Gastroesophageal sphincter (tissue), 4 donors: Measurements from ENCODE around the gene PACRG. TPM values are rescaled to one million over a fixed set of nuclear protein-coding genes. Genes with fewer than 3 reads are reported as not detected.

Experiments used
- ATAC-seq: fragments of 150-250 bp; one replicate; pipeline ENCODE4 v1.9.1; 2016; ENCODE audit warnings: mild to moderate bottlenecking, moderate library complexity
- H3K27ac ChIP-seq, 4 donors: fragments of 200-600 bp; sonication (generic) in 3 of 4; 1 replicate in 3 of 4; 2 replicates in 1 of 4; pipeline ENCODE4 v1.5.1; 2016 to 2019
- H3K27me3 ChIP-seq: fragments of 200-600 bp; sonication (generic); one replicate; pipeline ENCODE4 v1.5.1; 2019
- H3K36me3 ChIP-seq, 2 donors: fragments of 200-600 bp; sonication (generic); one replicate each; pipeline ENCODE4 v1.5.1; 2019; ENCODE audit warnings: control low read depth in 1 of 2
- H3K4me1 ChIP-seq, 3 donors: fragments of 200-600 bp; sonication (generic); 1 replicate in 2 of 3; 2 replicates in 1 of 3; pipeline ENCODE4 v1.5.1; 2016 to 2019; ENCODE audit warnings: control low read depth in 2 of 3
- H3K4me3 ChIP-seq, 2 donors: fragments of 200-600 bp; sonication (generic); one replicate each; pipeline ENCODE4 v1.5.1; 2019; ENCODE audit warnings: mild to moderate bottlenecking in 1 of 2, moderate library complexity in 1 of 2
- H3K9me3 ChIP-seq, 3 donors: fragments of 200-600 bp; sonication (generic); one replicate each; pipeline ENCODE4 v1.5.1; 2017 to 2019; ENCODE audit warnings: control low read depth in 2 of 3
- EP300 ChIP-seq: sonication (generic); formaldehyde crosslinking; IDR thresholded peaks from one replicate; pipeline ENCODE4 v1.6.1; 2017; ENCODE audit warnings: antibody characterized with exemption, mild to moderate bottlenecking
- POLR2A ChIP-seq, 2 donors: fragments of 450-650 bp; IDR thresholded peaks; one replicate each; pipeline ENCODE4 v1.6.1; 2017; ENCODE audit warnings: antibody characterized with exemption in 2 of 2, mild to moderate bottlenecking in 2 of 2, moderate library complexity in 1 of 2
- POLR2AphosphoS5 ChIP-seq: sonication (generic); formaldehyde crosslinking; IDR thresholded peaks from one replicate; pipeline ENCODE4 v1.6.1; 2017; ENCODE audit warnings: antibody characterized with exemption
- WGBS, 2 donors: methylation state at CpG; one replicate each; pipeline ENCODE4 v1.1.5; 2018; ENCODE audit warnings: low coverage in 1 of 2; 5-methylcytosine and 5-hydroxymethylcytosine counted together
- total RNA-seq, 4 donors: library from RNA; depleted of rRNA; stranded (reverse); fragments of >200 nt; gene quantifications; one replicate each; pipeline ENCODE4 v1.1.0, GENCODE V29; 2016
- TF ChIP-seq, protein P1 (sequence below), 4 experiments: fragments of 200-600 bp in 2 of 4; fragments of 450-650 bp in 2 of 4; sonication (generic) in 1 of 4; IDR thresholded peaks; one replicate each; pipeline ENCODE4 v1.5.1; 2017 to 2019; ENCODE audit warnings: antibody characterized with exemption in 4 of 4, mild to moderate bottlenecking in 2 of 4, moderate library complexity in 2 of 4

Gene PACRG
- total RNA-seq, 4 donors from 2014 or later, result 1.0 to 7.0 TPM; not detected in 2

- no peak overlapping the region for H3K27ac ChIP-seq
- no peaks in the 10 kb centered on the region for H3K36me3 ChIP-seq
- 42 to 72% methylated on average over 3 to 4 of the region's 4 CpGs for WGBS, 2 donors
- H3K4me1 ChIP-seq, result no peaks in the 10 kb centered on the region
- H3K9me3 ChIP-seq, result no peaks in the 10 kb centered on the region
- ATAC-seq, result no peak
- H3K27me3 ChIP-seq, result no peaks in the 10 kb centered on the region
- no peak for TF ChIP-seq POLR2AphosphoS5
- TF ChIP-seq, protein P1, sequence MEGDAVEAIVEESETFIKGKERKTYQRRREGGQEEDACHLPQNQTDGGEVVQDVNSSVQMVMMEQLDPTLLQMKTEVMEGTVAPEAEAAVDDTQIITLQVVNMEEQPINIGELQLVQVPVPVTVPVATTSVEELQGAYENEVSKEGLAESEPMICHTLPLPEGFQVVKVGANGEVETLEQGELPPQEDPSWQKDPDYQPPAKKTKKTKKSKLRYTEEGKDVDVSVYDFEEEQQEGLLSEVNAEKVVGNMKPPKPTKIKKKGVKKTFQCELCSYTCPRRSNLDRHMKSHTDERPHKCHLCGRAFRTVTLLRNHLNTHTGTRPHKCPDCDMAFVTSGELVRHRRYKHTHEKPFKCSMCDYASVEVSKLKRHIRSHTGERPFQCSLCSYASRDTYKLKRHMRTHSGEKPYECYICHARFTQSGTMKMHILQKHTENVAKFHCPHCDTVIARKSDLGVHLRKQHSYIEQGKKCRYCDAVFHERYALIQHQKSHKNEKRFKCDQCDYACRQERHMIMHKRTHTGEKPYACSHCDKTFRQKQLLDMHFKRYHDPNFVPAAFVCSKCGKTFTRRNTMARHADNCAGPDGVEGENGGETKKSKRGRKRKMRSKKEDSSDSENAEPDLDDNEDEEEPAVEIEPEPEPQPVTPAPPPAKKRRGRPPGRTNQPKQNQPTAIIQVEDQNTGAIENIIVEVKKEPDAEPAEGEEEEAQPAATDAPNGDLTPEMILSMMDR (IDR thresholded peaks at IDR 0.05), result no peak
- H3K4me3 ChIP-seq, result no peak overlapping the region
Observed at GRCh38 chr6:163241683-163242082, 513.9 kb downstream of the PACRG start.

- no peak for ATAC-seq
- Histone ChIP-seq H3K27ac (no peak overlapping the region), H3K36me3 (no peaks in the 10 kb centered on the region), H3K4me1 (no peaks in the 10 kb centered on the region), H3K9me3 (no peaks in the 10 kb centered on the region), H3K4me3 (no peak overlapping the region), H3K27me3 (no peaks in the 10 kb centered on the region)
- TF ChIP-seq, protein P1 (IDR thresholded peaks at IDR 0.05), result no peak
- TF ChIP-seq POLR2A (IDR thresholded peaks at IDR 0.05) (no peak), EP300 (no peak), POLR2AphosphoS5 (no peak)
- WGBS, 2 donors, result 76 to 83% methylated on average over 4 to 8 of the region's 8 CpGs
Observed at GRCh38 chr6:163243083-163243482, 515.3 kb downstream of the PACRG start.

GRCh38 chr6:163243692-163244589 lies 516.2 kb downstream of the PACRG start:
- H3K27me3 ChIP-seq, result no peaks in the 10 kb centered on the region
- H3K27ac ChIP-seq, result peak overlapping the region in 1 of 4 donors; percentile 26
- no peaks in the 10 kb centered on the region for H3K9me3 ChIP-seq
- 49 to 66% methylated on average over 4 to 11 of the region's 11 CpGs for WGBS, 2 donors
- no peaks in the 10 kb centered on the region for H3K4me1 ChIP-seq
- ATAC-seq, result no peak
- TF ChIP-seq POLR2AphosphoS5 (no peak), EP300 (no peak)
- TF ChIP-seq, protein P1 (IDR thresholded peaks at IDR 0.05), result no peak
- no peak overlapping the region for H3K4me3 ChIP-seq
- no peaks in the 10 kb centered on the region for H3K36me3 ChIP-seq

- no peak for ATAC-seq
- 86 to 92% methylated on average over 4 of the region's 4 CpGs for WGBS, 2 donors
- H3K9me3 ChIP-seq, result no peaks in the 10 kb centered on the region
- no peak overlapping the region for H3K27ac ChIP-seq
- H3K4me3 ChIP-seq, result no peak overlapping the region
- H3K4me1 ChIP-seq, result no peaks in the 10 kb centered on the region
- TF ChIP-seq EP300 (no peak), POLR2A (IDR thresholded peaks at IDR 0.05) (no peak), POLR2AphosphoS5 (no peak)
- TF ChIP-seq, protein P1 (IDR thresholded peaks at IDR 0.05), result no peak
- no peaks in the 10 kb centered on the region for H3K27me3 ChIP-seq
- H3K36me3 ChIP-seq, result no peaks in the 10 kb centered on the region
Observed at GRCh38 chr6:163248051-163248450, 520.3 kb downstream of the PACRG start.

DNA sequence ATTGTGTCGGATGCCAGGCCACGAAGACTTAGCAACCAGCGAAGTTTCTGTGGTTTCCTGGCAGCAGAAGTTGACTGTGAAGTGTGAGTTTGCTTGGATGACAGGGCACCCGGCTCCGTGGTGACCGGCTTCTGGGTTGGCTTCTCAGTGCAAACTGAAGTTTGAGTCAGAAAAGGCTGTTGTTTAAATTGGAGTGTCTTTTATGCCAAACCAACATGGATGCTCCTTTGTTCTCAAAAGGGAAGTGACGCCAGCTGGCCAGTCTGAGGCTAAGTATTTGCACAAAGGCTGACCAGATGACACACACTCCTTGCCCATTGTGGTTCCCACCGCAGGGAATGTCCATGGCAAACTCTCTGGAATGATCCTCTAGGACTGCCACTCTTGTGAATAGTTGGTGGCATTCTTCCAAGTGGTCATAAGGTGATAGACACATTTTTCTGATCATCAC lies 521.9 kb downstream of the PACRG start:
- Histone ChIP-seq H3K4me1 (no peaks in the 10 kb centered on the region), H3K36me3 (no peaks in the 10 kb centered on the region), H3K27me3 (no peaks in the 10 kb centered on the region), H3K9me3 (no peaks in the 10 kb centered on the region), H3K27ac (no peak overlapping the region), H3K4me3 (no peak overlapping the region)
- WGBS, 2 donors, result 61 to 83% methylated on average over 3 to 6 of the region's 8 CpGs
- no peak for TF ChIP-seq POLR2A (IDR thresholded peaks at IDR 0.05)
- TF ChIP-seq, protein P1 (IDR thresholded peaks at IDR 0.05), result no peak
- TF ChIP-seq POLR2AphosphoS5, result no peak
- TF ChIP-seq EP300, result no peak
- no peak for ATAC-seq
